CD4-positive, alpha-beta T cell (primary cell): ENCODE data around the gene KLC1. TPM values are rescaled to one million over a fixed set of nuclear protein-coding genes. Genes with fewer than 3 reads are reported as not detected.

ENCODE experiments used
- ATAC-seq: fragments of 200-7000 bp; cut with Tn5 transposase; one replicate; pipeline ENCODE4 v1.10.0; 2022; ENCODE audit warnings: mild to moderate bottlenecking; ENCODE audit not compliant: poor library complexity
- CTCF ChIA-PET: fragments of 350-600 bp; sonication (Branson Sonifier 250); formaldehyde crosslinking; loops from one replicate; lab custom pipeline; 2021; ENCODE audit warnings: antibody characterized with exemption, inconsistent platforms; lab: Charles Lee
- POLR2A ChIA-PET: fragments of 350-600 bp; sonication (Branson Sonifier 250); formaldehyde crosslinking; loops from one replicate; lab custom pipeline; 2021; ENCODE audit warnings: antibody characterized with exemption, inconsistent platforms; lab: Charles Lee
- DNase-seq, 14 experiments: peaks; one replicate each; pipeline ENCODE4 v3.0.0-alpha.2; 2013 to 2020; ENCODE audit warnings: mixed read lengths in 2 of 14
- H3K27ac ChIP-seq, 2 donors: one replicate each; pipeline versions ENCODE4 v1.5.1 to v1.7.0; 2013; ENCODE audit warnings: low read length in 2 of 2, low read depth in 1 of 2, mild to moderate bottlenecking in 1 of 2
- H3K27me3 ChIP-seq, 2 experiments: 1 replicate in 1 of 2; 2 replicates in 1 of 2; pipeline versions ENCODE4 v1.6.1 to v1.7.0; 2013; ENCODE audit warnings: low read length in 2 of 2, control low read depth in 1 of 2, mild to moderate bottlenecking in 1 of 2, moderate library complexity in 1 of 2; ENCODE audit not compliant: insufficient read depth in 2 of 2, control insufficient read depth in 1 of 2
- H3K36me3 ChIP-seq: one replicate; pipeline ENCODE4 v1.6.1; 2013; ENCODE audit warnings: low read length, control low read depth; ENCODE audit not compliant: insufficient read depth
- H3K4me1 ChIP-seq: one replicate; pipeline ENCODE4 v1.6.1; 2013; ENCODE audit warnings: low read length, control low read depth; ENCODE audit not compliant: insufficient read depth
- H3K4me3 ChIP-seq: one replicate; pipeline ENCODE4 v1.5.1; 2013; ENCODE audit warnings: mild to moderate bottlenecking, low read length, moderate library complexity
- H3K9me3 ChIP-seq, 2 experiments: 1 replicate in 1 of 2; 2 replicates in 1 of 2; pipeline versions ENCODE4 v1.6.1 to v1.7.0; 2013; ENCODE audit warnings: low read length in 2 of 2, mild to moderate bottlenecking in 2 of 2, control low read depth in 1 of 2, moderate library complexity in 1 of 2; ENCODE audit not compliant: control insufficient read depth in 1 of 2, insufficient read depth in 1 of 2
- H3K27ac Mint-ChIP-seq: one replicate; pipeline ENCODE4 v1.8.0; 2020; ENCODE audit warnings: mixed read lengths
- H3K27me3 Mint-ChIP-seq: one replicate; pipeline ENCODE4 v1.8.0; 2021; ENCODE audit warnings: mixed read lengths
- H3K36me3 Mint-ChIP-seq: one replicate; pipeline ENCODE4 v1.8.0; 2021; ENCODE audit warnings: low read depth, mixed read lengths
- H3K4me1 Mint-ChIP-seq: one replicate; pipeline ENCODE4 v1.8.0; 2021; ENCODE audit warnings: low read depth, mixed read lengths
- H3K4me3 Mint-ChIP-seq: one replicate; pipeline ENCODE4 v1.8.0; 2020; ENCODE audit warnings: mild to moderate bottlenecking, mixed read lengths
- H3K9me3 Mint-ChIP-seq: one replicate; pipeline ENCODE4 v1.8.0; 2020; ENCODE audit warnings: mixed read lengths
- intact Hi-C, 2 experiments: fragments of 100-400 bp; cut with DNase I in 1 of 2; cut with micrococcal nuclease in 1 of 2; formaldehyde crosslinking; loops; one replicate each; pipeline versions ENCODE4 v1.15.1 to v1.9.0; 2023 to 2025; cut with DNase I, micrococcal nuclease
- total RNA-seq, 174 experiments: library from RNA in 2 of 174; stranded (reverse) in 2 of 174; gene quantifications; one replicate each; pipeline ENCODE4 v1.2.3 and lab custom pipeline; 2021 to 2026
- TF ChIP-seq, protein P1 (sequence below): fragments of 200-600 bp; IDR thresholded peaks from one replicate; pipeline ENCODE4 v1.8.0; 2022; ENCODE audit warnings: antibody characterized with exemption, mild to moderate bottlenecking

The KLC1 gene
- total RNA-seq, 2 experiments from 2014 or later: 111 to 119 TPM

DNA sequence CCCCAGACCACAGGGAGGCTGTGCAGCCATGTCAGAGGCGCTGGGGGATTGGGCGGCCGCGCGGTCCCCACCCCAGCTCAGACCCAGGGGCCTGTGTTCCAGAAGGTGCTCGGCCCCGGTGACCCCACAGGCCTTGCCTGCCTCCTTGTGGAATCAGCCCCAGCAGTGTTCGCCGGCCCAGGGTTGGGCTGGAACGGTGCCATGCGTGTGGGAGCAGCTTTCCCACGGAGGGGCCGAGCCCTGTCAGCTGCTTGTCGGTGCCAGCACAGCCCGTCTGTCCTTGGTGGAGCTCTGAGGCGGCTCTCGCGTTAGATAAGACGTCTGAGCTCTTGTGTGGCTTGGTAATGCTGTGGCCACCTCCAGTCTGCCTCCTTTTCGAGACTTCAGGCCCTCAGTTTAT lies 95.1 kb downstream of the KLC1 start:
- H3K4me1 Mint-ChIP-seq: peaks cover 13% of the 10 kb centered on the region
- ATAC-seq (no peak), DNase-seq (no peak)
- TF ChIP-seq, protein P1, sequence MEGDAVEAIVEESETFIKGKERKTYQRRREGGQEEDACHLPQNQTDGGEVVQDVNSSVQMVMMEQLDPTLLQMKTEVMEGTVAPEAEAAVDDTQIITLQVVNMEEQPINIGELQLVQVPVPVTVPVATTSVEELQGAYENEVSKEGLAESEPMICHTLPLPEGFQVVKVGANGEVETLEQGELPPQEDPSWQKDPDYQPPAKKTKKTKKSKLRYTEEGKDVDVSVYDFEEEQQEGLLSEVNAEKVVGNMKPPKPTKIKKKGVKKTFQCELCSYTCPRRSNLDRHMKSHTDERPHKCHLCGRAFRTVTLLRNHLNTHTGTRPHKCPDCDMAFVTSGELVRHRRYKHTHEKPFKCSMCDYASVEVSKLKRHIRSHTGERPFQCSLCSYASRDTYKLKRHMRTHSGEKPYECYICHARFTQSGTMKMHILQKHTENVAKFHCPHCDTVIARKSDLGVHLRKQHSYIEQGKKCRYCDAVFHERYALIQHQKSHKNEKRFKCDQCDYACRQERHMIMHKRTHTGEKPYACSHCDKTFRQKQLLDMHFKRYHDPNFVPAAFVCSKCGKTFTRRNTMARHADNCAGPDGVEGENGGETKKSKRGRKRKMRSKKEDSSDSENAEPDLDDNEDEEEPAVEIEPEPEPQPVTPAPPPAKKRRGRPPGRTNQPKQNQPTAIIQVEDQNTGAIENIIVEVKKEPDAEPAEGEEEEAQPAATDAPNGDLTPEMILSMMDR: no peak
- H3K9me3 Mint-ChIP-seq: no peaks in the 10 kb centered on the region
- no peak overlapping the region for H3K27ac Mint-ChIP-seq
- H3K36me3 ChIP-seq: peaks cover 14% of the 10 kb centered on the region
- H3K27ac ChIP-seq: no peak overlapping the region
- no peak overlapping the region for H3K4me3 Mint-ChIP-seq
- CTCF ChIA-PET: no interaction called here
- no peak overlapping the region for H3K4me3 ChIP-seq
- intact Hi-C loops: no loop called here
- H3K9me3 ChIP-seq: no peaks in the 10 kb centered on the region
- no peaks in the 10 kb centered on the region for H3K27me3 Mint-ChIP-seq
- POLR2A ChIA-PET: no interaction called here
- H3K27me3 ChIP-seq: no peaks in the 10 kb centered on the region
- peaks cover 6% of the 10 kb centered on the region for H3K36me3 Mint-ChIP-seq
- peaks cover 8% of the 10 kb centered on the region for H3K4me1 ChIP-seq

DNA sequence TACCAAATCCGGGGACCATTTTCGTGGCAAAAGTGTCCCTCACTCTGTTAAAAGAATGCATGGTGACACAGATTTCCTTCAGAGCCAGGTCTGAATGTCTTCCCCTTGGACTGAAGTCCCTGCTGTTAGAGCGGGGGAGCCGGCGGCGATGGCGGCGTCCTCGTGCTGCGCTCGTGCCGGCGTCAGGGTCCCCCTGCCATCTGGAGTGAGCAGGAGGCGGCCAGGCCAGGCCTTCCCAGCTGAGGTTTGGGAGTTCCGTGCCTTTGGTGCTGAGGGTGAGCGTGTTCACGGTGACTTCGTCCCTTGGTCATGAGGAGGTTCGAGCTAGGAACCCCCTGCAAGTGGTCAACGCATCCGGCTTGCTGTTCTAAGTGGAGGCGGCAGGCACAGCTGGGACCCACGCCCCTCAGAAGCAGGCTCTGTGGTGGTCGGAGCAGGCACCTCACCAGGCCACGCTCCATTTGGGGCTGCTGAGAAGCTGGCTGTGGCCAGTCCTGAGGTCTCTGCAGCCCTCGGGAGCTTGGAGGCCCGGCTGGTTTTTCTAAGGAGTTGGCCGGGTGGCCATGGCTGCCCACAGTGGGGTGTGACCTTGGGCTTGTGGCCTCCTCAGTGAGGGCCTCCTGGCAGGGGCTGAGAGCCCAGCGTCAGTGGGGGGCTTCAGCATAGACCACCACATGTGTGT lies 96.1 kb downstream of the KLC1 start:
- Mint-ChIP-seq H3K4me3 (no peak overlapping the region), H3K27ac (no peak overlapping the region), H3K27me3 (no peaks in the 10 kb centered on the region), H3K36me3 (peaks cover 16% of the 10 kb centered on the region), H3K4me1 (peaks cover 4% of the 10 kb centered on the region), H3K9me3 (no peaks in the 10 kb centered on the region)
- Histone ChIP-seq H3K27me3 (no peaks in the 10 kb centered on the region), H3K27ac (no peak overlapping the region), H3K4me3 (no peak overlapping the region), H3K4me1 (no peaks in the 10 kb centered on the region), H3K9me3 (no peaks in the 10 kb centered on the region), H3K36me3 (peaks cover 22% of the 10 kb centered on the region)
- POLR2A ChIA-PET: no interaction called here
- intact Hi-C loops: no loop called here
- DNase-seq: no peak
- TF ChIP-seq, protein P1: no peak
- no peak for ATAC-seq
- CTCF ChIA-PET: no interaction called here

DNA sequence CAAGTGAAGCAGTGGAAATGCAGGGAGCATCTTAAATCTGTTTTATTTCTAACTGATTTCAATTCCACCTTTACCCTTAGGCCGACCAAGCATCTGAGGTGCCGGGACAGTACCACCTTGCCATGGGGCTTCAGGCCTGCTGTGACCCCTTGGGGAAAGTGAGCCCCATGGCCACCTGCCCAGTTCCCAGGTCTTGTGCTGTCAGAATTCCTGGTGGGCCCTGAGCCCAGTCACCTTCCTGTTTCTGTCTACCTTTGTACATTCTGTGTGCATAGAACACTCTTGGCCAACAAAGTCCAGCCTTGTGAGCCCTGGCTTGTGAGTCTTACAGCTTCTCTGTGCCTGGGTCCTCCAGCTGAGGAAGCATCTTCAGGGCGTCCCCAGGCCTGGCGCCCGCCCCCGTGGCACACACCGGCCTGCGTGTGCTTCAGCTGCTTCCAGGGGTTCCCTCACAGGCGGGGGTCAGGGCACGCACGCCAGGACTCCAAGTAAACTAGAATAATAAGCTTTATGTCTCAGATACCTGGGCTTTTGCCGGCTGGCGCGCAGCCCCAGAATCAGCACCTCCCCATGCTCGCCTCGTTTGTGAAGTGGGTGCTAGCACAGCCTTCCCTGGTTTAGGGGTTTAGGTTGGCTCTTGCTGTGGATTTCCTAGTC lies 96.9 kb downstream of the KLC1 start:
- DNase-seq: no peak
- no peaks in the 10 kb centered on the region for H3K27me3 ChIP-seq
- Mint-ChIP-seq H3K27ac (no peak overlapping the region), H3K27me3 (no peaks in the 10 kb centered on the region), H3K4me1 (no peaks in the 10 kb centered on the region), H3K9me3 (no peaks in the 10 kb centered on the region), H3K4me3 (no peak overlapping the region), H3K36me3 (peaks cover 17% of the 10 kb centered on the region)
- TF ChIP-seq, protein P1: no peak
- no peaks in the 10 kb centered on the region for H3K4me1 ChIP-seq
- H3K4me3 ChIP-seq: no peak overlapping the region
- no peak for ATAC-seq
- H3K27ac ChIP-seq: no peak overlapping the region
- POLR2A ChIA-PET: no interaction called here
- peaks cover 25% of the 10 kb centered on the region for H3K36me3 ChIP-seq
- H3K9me3 ChIP-seq: no peaks in the 10 kb centered on the region
- intact Hi-C loops: no loop called here
- CTCF ChIA-PET: no interaction called here
